DMS153 treated with DMSO at 0.1 percent for 48 hours (cell line): ENCODE data around the gene EPN3.

Experiments used
- DNase-seq: peaks from one replicate; lab custom pipeline; 2025; ENCODE audit not compliant: unreplicated experiment; lab: John Stamatoyannopoulos, UW

EPN3 gene

DNA sequence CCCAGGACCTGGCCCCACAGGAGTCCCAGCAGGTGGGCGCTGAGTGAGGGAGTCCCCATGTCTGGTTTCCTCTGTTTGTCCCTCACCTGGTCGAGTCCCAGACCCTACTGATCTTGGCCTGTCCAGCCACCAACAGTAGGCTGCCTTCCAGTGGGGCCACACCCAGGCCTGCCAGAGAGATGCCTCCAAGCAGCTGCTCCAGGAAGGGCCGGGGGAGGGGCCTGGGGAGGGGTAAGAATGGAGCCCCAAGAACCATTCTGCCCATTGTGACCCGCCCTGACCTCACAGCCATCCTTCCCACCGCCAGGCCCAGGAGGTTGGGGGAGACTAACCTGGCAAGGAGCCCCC is 15.2 kb downstream of the EPN3 start:
- no peak for DNase-seq

GRCh38 chr17:50548831-50549230 is 16.3 kb downstream of the EPN3 start:
- no peak for DNase-seq

DNA sequence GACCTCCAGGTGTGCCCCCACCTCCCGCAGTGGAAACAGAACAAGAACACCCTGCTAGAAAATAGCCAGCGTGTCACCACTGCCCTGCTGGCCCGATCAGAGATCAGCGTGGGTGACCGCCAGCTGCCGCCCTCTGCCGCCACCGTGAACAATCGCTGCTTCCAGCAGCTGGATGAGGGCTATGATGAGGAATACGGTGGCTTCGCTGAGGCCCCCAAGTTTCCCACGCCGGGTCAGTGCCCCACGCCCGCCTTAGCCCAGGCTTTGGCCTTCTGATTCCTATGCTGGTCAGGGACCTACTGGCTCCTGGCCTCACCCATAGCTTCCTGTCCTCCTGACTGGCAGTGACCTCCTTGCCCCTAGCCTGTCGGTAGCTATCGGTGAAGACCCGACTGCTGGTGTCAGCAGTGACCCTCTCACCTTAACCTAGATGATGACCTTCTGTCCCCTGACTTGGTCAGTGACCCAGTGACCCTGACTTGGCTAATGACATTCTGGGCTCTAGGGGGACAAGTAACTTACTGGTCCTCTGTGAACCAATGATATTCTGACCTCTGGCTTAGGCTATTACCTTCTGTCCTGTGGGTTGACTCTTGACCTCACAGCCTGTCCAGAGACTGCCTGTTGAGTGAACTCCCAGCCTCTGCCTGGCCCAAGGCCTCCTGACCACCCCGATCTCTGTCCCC is 16.9 kb downstream of the EPN3 start:
- no peak for DNase-seq

GRCh38 chr17:50549969-50550368 is 17.4 kb downstream of the EPN3 start:
- DNase-seq, result no peak

DNA sequence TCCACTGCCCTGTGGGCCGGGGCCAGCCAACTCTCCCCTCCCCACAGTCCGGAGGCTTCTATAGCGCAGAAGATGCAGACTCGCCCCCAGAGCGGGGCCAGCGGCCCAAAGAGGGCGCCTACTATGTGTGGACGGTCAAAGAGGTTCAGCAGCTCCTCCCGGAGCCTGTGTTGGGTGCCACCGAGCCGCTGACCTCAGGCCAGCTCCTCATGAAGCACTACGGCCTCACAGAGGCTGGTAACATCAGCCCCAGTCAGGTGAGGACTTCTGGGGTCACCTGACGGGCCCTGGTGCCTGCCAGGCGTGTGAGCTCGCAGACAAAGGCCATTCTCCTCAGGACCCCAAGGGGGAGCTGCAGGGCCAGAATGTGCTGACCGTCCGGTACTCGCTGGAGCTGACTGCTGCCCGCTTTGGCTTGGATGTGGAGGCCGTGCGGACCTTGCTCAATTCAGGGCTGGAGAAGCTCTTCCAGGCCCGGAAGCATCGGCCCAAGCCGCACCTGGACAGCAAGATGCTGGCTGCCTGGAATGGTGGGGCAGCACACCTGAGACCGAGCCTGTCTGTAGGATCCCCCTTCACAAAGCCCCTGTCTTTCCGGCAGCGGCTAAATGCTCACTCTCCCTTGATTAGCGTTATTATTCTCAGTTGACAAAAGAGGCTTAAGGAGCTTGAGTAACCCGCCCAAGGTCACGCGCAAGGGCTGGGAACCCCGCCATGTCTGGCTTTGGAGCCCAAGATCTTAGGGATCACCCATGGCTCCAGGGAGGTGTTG is 18.3 kb downstream of the EPN3 start:
- DNase-seq, result peak; percentile 38

DNA sequence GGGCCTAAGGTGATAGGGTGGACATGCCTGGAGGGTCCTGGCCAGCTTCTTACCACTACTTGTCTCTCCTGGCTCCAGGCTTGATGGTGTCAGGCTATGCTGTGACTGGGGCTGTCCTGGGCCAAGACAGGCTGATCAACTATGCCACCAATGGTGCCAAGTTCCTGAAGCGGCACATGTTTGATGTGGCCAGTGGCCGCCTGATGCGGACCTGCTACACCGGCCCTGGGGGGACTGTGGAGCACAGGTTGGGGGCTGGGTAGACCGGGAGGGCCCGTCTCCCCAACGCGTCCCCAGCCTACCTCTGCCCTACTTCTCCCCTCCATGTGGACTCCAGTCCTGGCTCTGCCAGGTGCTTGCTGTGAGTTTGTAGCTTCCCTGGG is 18.9 kb downstream of the EPN3 start:
- DNase-seq, result no peak

- no peak for DNase-seq
These were observed 19.3 kb downstream of the EPN3 start for GRCh38 chr17:50551884-50552283.

DNA sequence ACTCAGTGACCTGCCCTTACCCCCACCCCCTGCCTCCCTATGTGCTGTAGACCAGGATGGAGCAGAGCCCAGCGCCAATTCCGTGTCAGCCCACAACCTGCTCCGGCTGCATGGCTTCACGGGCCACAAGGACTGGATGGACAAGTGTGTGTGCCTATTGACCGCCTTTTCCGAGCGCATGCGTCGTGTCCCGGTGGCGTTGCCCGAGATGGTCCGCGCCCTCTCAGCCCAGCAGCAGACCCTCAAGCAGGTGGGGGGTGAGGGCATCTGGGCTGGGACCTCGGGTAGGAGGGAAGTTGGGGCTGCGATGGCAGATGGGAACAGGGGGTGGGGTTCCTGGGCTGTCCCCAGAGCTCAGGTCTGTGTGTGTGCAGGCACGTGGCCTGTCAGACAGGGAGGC is 21.7 kb downstream of the EPN3 start:
- no peak for DNase-seq

- DNase-seq, result peak; percentile 67
These were observed 24.3 kb downstream of the EPN3 start for GRCh38 chr17:50556803-50557202.

- no peak for DNase-seq
These were observed 25.1 kb downstream of the EPN3 start for GRCh38 chr17:50557630-50558029.

- no peak for DNase-seq
These were observed 25.6 kb downstream of the EPN3 start for GRCh38 chr17:50558091-50558490.

DNA sequence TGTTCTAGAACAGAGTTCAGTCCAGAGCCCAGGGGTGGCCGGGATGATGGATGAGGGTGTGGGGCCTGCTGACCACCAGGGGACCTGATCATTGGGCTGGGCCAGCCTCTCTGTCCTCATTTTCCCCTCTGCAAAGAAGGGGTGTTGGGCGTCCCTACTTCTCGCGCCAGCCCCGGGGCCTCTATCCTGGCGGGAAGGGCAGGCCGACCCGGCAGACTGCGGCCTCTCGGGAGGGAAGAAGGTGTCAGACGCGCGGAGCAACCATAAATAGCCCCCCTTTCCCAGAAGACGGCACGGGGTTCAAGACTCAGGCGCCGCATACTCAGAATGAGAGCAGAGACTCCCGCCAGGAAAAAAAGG is 26.0 kb downstream of the EPN3 start:
- no peak for DNase-seq

- no peak for DNase-seq
These were observed 26.5 kb downstream of the EPN3 start for GRCh38 chr17:50558941-50559614.

- no peak for DNase-seq
These were observed 27.2 kb downstream of the EPN3 start for GRCh38 chr17:50559674-50560184.

DNA sequence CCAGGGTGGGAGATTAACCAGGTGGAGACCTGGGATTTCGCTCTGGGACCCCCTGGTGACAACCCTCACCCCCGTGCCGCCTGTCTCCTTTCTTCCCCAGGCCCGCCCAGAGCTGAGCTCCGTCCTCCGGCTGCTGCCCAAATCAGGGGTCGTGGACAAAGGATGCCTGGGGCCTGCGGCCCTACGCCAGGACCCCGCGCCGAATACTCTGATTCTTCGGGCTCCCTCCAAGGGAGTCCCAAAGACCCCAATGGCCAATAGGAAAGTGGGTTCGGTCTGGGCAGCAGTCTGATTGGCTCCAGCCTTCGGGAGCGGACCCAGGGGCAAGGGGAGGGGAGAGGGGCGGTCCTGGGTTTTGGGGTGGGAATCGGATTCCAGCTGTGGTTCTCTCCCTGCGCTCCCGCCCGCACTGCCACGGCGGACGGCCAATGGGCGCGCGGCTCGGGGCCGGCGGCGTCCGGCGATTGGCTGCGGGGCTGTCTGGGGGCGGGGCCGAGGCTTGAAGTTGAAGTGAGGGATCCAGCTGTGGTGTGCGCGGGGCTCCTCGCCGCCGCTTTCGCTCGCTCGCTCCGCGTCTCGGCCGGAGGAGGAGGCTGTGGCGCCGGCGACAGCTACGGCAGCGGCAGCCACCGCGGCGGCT is 27.8 kb downstream of the EPN3 start, which contains the start of gene CACNA1G:
TSS of gene CACNA1G (plus strand) at position 531 of the 640 bp plus-strand sequence. CDS start 745 bp downstream, outside the sequence.
- peak; percentile 51 for DNase-seq

DNA sequence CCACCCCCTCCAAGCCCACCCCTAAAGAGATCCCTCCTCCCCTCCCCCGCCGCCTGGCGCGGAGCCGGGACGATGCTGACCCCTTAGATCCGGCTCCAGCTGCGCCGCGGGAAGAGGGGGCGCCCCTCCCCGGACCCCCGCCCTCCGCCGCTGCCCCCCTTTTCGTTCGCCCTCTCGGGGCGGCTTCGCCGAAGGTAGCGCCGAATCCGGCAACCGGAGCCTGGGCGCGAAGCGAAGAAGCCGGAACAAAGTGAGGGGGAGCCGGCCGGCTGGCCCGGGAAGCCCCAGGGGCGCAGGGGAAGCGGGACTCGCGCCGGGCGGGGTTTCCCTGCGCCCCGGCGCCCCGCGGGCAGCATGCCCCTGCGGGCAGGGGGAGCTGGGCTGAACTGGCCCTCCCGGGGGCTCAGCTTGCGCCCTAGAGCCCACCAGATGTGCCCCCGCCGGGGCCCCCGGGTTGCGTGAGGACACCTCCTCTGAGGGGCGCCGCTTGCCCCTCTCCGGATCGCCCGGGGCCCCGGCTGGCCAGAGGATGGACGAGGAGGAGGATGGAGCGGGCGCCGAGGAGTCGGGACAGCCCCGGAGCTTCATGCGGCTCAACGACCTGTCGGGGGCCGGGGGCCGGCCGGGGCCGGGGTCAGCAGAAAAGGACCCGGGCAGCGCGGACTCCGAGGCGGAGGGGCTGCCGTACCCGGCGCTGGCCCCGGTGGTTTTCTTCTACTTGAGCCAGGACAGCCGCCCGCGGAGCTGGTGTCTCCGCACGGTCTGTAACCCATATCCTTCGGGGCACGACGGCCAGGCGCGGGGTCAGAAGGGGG is 28.6 kb downstream of the EPN3 start:
- DNase-seq, result no peak

GRCh38 chr17:50561746-50562141 is 29.2 kb downstream of the EPN3 start:
- no peak for DNase-seq

DNA sequence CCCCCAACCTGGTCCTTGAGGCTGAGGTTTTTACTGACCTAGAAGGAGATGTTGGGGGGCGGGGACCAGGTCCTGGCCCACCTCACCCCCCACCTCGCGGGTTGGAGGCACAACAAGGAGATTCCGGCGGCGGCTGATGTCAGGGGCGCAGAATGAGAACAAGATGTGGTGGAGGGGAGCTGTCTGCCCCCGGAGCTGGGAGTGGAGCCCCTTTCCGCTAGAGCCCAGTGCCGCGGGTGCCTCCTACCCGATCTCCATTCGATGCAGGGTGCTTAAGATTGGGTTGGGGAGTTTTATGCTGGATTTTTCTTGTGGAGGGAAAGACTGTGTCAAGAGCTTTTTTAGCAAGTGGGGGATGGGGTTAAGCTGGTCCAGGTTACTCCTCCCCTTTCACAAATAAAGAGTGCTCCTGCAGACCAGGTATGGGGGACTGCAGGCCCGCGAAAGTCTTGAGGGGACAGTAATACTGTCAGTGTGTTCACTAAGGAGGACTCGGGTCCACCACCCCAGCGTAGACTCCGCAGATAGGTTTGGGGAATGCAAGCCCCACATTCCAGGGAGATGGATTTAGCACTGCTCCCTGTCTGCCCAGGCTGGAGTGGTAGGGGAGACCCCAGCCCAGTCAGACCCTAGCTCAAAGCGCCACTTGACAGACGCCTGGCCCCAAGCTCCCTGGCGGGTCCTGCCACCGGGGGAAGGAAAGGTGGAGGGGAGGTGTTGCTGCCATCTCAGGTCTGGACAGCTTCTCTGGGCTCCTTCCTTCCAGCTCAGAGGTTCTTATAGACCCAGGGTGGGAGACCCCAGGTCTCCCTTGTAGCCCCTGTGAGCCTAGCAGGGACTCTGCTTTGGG is 29.9 kb downstream of the EPN3 start:
- DNase-seq, result no peak

- DNase-seq, result no peak
These were observed 30.6 kb downstream of the EPN3 start for GRCh38 chr17:50563092-50563511.

- no peak for DNase-seq
These were observed 32.4 kb downstream of the EPN3 start for GRCh38 chr17:50564916-50565315.
